ENCODE results near the gene LRP5. TPM values are rescaled to one million over a fixed set of nuclear protein-coding genes. Genes with fewer than 3 reads are reported as not detected.

LRP5 gene
- total and polyA plus RNA-seq, 12 donors: 10.7 to 277 (median 75.8) TPM

- Histone ChIP-seq H3K27ac (no peak overlapping the region), H3K4me1 (replicated peaks in 1 of 2) (peaks cover 22 to 55% of the 10 kb centered on the region in 2 donors)
Observed at GRCh38 chr11:68325183-68325906, 13.0 kb downstream of the LRP5 start.

DNA sequence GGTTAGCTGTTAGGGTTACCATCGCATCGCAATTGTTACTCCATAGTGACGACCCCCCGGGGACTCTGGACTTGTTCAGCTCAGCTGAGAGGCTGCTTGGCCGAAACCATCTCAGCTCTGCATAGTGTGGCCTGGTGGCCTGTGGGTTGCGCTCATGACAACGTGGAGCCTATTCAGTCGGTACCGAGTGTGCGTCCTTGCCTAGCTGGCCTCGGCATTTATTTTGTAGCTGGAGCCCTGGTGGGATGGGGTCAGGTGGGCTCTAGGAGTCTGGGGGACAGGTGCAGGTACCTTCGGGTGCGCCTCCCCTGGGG lies 13.5 kb downstream of the LRP5 start:
- peaks cover 26 to 56% of the 10 kb centered on the region in 2 donors for H3K4me1 ChIP-seq (replicated peaks in 1 of 2)
- no peaks in the 10 kb centered on the region for H3K27me3 ChIP-seq
- H3K9me3 ChIP-seq (replicated peaks in 1 of 3): no peaks in the 10 kb centered on the region
- H3K36me3 ChIP-seq (replicated peaks in 1 of 2): no peaks in the 10 kb centered on the region
- intact Hi-C loops (cut with DNase I): no loop called here
- TF ChIP-seq POLR2A (IDR thresholded peaks at IDR 0.05): no peak
- TF ChIP-seq, protein P1, sequence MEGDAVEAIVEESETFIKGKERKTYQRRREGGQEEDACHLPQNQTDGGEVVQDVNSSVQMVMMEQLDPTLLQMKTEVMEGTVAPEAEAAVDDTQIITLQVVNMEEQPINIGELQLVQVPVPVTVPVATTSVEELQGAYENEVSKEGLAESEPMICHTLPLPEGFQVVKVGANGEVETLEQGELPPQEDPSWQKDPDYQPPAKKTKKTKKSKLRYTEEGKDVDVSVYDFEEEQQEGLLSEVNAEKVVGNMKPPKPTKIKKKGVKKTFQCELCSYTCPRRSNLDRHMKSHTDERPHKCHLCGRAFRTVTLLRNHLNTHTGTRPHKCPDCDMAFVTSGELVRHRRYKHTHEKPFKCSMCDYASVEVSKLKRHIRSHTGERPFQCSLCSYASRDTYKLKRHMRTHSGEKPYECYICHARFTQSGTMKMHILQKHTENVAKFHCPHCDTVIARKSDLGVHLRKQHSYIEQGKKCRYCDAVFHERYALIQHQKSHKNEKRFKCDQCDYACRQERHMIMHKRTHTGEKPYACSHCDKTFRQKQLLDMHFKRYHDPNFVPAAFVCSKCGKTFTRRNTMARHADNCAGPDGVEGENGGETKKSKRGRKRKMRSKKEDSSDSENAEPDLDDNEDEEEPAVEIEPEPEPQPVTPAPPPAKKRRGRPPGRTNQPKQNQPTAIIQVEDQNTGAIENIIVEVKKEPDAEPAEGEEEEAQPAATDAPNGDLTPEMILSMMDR (IDR thresholded peaks at IDR 0.05): no peak
- 82 to 92% (median 83%) methylated on average over 5 to 13 of the region's 13 CpGs; no CpG with 5 or more reads in 1 of the 4 donors for WGBS, 4 donors
- no peak overlapping the region for H3K27ac ChIP-seq
- H3K4me3 ChIP-seq: no peak overlapping the region
- no peak for DNase-seq

More at GRCh38 chr11:68325183-68325906, 13.0 kb downstream of the LRP5 start:
- H3K4me3 ChIP-seq: no peak overlapping the region
- no peak for DNase-seq
- H3K9me3 ChIP-seq (replicated peaks in 1 of 3): no peaks in the 10 kb centered on the region
- no peaks in the 10 kb centered on the region for H3K36me3 ChIP-seq (replicated peaks in 1 of 2)
- intact Hi-C loops (cut with DNase I): no loop called here
- WGBS, 4 donors: 78 to 88% (median 81%) methylated on average over 13 to 18 of the region's 18 CpGs
- H3K27me3 ChIP-seq: no peaks in the 10 kb centered on the region
- TF ChIP-seq POLR2A (IDR thresholded peaks at IDR 0.05): no peak
- TF ChIP-seq, protein P1 (IDR thresholded peaks at IDR 0.05): no peak

DNA sequence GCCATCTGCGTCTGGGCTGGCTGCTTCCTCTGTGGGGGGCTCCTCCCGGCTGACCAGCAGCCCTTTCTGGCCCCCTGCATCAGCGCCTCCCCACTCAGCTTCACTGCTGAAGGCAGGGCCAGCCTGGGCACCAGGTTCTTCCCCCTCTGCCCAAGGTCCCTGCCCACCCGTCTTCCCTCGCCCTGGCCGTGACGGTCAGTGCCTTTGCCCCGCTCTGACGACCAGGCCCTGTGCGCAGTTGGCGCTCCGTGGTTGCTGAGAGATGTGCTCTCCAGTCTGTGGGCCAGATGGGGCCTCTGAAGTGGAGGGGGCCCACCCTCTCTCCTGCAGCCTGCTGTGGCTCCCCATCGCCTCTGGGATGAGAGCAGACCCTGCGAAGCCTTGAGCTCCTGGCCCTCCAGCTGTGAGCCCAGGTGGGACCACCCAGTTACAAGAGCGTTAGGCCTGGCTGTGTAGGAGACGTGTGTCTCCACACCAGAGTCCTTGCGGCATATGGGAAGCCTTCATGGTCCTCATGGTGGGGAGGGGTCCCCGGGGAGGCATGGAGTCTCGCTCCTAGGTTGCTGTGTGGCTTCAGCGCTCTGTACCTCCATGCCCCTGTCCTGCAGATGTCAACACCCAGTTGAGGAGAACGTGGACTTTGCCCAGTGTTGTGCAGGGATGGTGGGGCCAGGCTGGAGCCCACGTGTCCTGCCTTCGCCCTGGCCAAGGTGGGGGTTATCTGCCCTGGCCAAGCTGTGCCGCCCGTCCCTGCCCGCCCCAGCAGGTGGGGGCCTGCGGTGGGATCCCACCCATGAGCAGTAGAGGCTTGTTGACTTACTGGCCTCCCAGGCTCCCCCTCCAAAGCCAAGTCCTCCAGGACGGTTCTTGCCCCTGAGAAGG lies 14.2 kb downstream of the LRP5 start:
- Histone ChIP-seq H3K4me1 (replicated peaks in 1 of 2) (peaks cover 32 to 56% of the 10 kb centered on the region in 2 donors), H3K9me3 (replicated peaks in 1 of 3) (no peaks in the 10 kb centered on the region), H3K27me3 (no peaks in the 10 kb centered on the region), H3K27ac (peak overlapping the region in 1 of 5 donors; percentile 56), H3K36me3 (replicated peaks in 1 of 2) (no peaks in the 10 kb centered on the region), H3K4me3 (no peak overlapping the region)
- no peak for DNase-seq
- TF ChIP-seq, protein P1 (IDR thresholded peaks at IDR 0.05): no peak
- TF ChIP-seq POLR2A (IDR thresholded peaks at IDR 0.05): no peak
- intact Hi-C loops (cut with DNase I): no loop called here
- WGBS, 4 donors: 90 to 92% (median 91%) methylated on average over 15 to 28 of the region's 28 CpGs

- WGBS, 4 donors: 49 to 53% (median 51%) methylated on average over 17 to 19 of the region's 19 CpGs
- no peak for TF ChIP-seq POLR2A (IDR thresholded peaks at IDR 0.05)
- TF ChIP-seq, protein P1 (IDR thresholded peaks at IDR 0.05): no peak
- Histone ChIP-seq H3K9me3 (replicated peaks in 1 of 3) (no peaks in the 10 kb centered on the region), H3K36me3 (replicated peaks in 1 of 2) (no peaks in the 10 kb centered on the region), H3K27me3 (no peaks in the 10 kb centered on the region), H3K27ac (peak overlapping the region in 2 of 5 donors; percentile 43 to 78), H3K4me3 (no peak overlapping the region), H3K4me1 (replicated peaks in 1 of 2) (peaks cover 24 to 55% of the 10 kb centered on the region in 2 donors)
- DNase-seq: peak in 3 of 7 donors; percentile 49 to 68 (median 55)
- intact Hi-C loops (cut with DNase I): no loop called here
Observed at GRCh38 chr11:68327586-68328370, 15.4 kb downstream of the LRP5 start.

All from adrenal gland (tissue), 12 donors.